Amniotic stem cell (primary cell): ENCODE measurements around the gene MRPS27.

Source experiments
- DNase-seq: peaks from one replicate; lab custom pipeline; 2025; lab: John Stamatoyannopoulos, UW

The MRPS27 gene

DNA sequence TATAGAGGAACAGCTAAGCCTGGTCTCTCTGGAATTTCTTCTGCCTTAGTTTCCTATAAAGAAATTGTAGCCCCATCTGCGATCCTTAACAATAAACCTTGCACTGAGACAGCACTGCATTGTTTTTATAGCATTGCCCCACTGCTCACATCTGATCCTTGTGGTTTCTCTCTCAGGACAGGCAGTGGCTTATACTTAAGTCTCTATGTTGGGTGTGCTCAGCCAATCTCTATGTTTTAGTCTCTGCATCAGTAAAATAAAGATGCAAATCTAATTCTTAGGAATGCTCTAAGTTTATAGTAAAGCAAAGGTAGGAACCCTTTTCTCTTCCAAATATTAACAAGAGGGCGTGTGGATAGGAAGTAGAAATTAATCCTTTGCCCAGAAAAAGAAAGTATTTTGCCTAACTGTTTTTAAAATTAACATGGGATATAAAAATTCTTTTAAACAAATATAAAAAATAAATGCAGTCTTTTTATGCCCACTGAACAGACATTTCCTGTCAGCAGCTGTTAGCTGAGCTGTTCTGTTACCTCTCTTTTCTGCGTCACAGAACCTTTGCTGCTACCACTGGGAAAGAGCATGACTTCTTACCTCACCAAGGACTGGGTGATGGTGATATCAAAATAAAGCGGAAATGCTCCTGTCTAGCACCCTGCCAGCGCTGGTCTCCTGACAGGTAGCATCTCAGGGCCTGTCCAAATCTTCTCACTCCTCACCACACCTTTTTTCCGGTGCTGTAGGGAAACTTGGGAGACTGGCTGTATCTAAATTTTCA is 29.5 kb downstream of the MRPS27 start:
- no peak for DNase-seq

GRCh38 chr5:72288924-72289323 is 31.1 kb downstream of the MRPS27 start:
- DNase-seq, result no peak

GRCh38 chr5:72286798-72287197 is 33.2 kb downstream of the MRPS27 start:
- no peak for DNase-seq

GRCh38 chr5:72285424-72285821 is 34.6 kb downstream of the MRPS27 start:
- DNase-seq, result no peak

- no peak for DNase-seq
Measured at GRCh38 chr5:72284559-72285423, 35.2 kb downstream of the MRPS27 start.

DNA sequence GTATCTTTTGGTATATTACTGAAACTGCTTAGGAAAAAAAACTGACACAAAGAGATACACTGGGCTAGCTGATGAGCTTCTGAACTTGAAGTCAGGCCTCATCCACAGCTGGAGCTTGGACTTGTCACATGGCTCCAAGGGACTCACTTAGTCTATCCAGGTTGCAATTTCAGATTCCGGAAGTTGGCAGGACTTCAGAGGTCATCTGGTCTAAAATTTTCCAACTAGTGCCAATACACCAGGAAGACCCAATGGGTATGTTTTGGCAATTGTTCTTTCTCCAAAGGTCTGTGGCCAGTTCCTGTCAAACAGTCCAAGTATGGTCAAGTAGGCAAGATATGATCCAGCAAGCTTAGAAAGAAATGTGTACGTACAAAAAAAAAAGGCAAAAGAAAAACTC is 36.7 kb downstream of the MRPS27 start:
- no peak for DNase-seq

GRCh38 chr5:72282878-72283277 is 37.2 kb downstream of the MRPS27 start:
- DNase-seq, result no peak

DNA sequence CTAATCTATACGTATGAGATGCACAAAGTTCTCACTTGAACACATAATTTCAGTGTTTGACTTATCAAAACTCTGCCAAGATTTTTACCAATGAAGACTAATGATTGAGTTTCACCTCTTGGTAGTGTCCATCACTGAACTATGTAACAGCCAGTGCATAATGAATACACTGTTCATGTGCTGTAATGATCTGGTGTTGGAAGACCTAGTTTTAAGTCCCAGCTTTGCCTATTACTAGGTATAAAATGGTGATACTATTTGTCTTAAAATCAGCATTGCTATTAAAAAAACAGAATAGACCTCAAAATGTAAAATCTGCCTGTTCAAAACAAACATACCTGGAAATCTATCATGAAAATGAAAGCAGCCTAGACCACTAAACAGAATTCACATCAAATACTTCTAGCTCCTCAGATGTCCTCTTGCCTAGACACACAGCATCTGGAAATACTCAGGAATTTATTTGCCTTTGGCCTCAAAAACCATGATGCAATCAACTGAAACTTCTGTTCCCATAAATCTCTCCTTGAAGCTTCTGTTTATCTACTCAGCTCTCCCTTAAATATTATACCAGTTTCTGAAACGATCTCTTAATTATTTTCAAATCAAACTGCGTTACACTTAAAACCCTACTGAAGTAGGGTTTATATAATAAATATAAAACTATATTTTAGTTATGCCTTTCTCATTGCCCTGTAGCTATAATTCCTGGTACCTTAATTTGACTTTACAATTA is 38.1 kb downstream of the MRPS27 start:
- peak; percentile 75 for DNase-seq

- DNase-seq, result no peak
Measured at GRCh38 chr5:72281430-72281763, 38.6 kb downstream of the MRPS27 start.

GRCh38 chr5:72280581-72281069 is 39.4 kb downstream of the MRPS27 start:
- DNase-seq, result no peak

- DNase-seq, result no peak
Measured at GRCh38 chr5:72276219-72276752, 43.8 kb downstream of the MRPS27 start.

GRCh38 chr5:72273547-72273946 is 46.5 kb downstream of the MRPS27 start:
- DNase-seq, result no peak

DNA sequence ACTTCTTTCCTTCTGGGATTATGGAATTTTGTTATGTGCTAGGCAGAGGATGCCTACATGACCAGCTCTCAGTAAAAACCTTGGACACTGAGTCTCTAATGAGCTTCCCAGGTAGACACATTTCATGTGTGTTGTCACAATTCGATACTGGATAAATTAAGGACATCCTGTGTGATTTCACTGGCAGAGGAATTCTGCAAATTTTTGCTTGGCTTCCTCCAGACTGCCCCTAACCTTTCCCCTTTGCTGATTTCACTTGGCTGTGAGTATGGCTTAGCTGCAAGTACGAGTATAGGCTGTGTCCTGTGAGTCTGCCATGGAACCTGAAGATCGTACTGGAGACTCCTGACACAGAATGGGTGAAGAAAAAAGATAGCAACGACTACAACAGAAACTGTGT is 47.6 kb downstream of the MRPS27 start:
- DNase-seq, result no peak

GRCh38 chr5:72271702-72272101 is 48.3 kb downstream of the MRPS27 start:
- no peak for DNase-seq

DNA sequence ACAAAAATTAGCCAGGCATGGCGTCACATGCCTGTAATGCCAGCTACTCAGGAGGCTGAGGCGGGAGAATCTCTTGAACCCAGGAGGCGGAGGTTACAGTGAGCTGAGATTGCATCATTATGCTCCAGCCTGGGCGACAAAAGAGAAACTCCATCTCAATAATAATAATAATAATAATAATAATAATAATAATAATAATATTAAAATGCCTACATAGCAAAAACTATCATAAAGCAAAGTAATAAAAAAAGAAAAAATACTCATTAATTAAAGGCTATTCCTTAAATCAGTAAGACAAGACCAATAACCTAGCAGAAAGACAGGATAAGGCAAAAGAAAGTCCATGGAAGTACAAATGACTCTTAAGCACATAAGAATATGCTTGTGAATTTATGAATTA is 50.0 kb downstream of the MRPS27 start:
- DNase-seq, result no peak

- no peak for DNase-seq
Measured at GRCh38 chr5:72269411-72269780, 50.6 kb downstream of the MRPS27 start.

GRCh38 chr5:72268753-72269410 is 51.2 kb downstream of the MRPS27 start:
- DNase-seq, result peak; percentile 35

GRCh38 chr5:72268260-72268659 is 51.8 kb downstream of the MRPS27 start:
- no peak for DNase-seq

DNA sequence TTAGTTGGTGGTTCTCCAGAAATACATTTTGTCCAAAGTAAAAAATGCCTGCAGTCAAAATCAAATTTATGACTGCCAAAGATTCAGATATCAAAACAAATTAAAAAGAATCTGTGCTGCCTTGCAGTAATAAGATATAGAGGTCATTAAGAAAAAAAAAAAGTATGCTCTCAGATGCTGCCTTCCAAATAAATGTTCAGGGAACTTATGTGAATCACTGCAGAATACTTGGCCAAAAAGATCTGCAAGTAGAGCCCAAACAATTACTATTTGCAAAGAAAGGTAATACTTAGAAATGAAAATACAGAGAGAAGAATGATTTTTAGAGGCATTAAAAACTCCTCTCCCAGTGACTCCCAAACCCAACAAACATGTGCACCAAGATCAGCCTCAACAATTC is 52.4 kb downstream of the MRPS27 start:
- no peak for DNase-seq

DNA sequence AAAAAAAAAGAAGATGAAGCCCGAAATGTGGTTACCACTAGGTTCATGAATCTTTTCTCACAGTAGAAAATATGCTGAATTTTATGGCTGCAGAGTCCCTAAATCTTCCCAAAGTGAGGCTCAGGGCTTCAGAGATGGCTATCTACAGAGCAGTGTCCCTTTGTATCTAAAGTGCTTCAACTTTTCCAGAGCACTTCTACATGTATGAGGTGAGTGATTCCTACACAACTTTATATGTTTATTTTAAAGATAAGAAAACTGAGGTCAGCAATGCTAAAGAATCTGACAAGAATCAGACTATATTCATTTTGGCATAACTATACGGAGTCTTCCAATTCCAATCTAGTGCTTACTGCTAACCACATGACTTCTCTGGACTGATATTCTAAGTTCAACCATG is 53.2 kb downstream of the MRPS27 start:
- no peak for DNase-seq

- DNase-seq, result no peak
Measured at GRCh38 chr5:72265032-72265877, 54.8 kb downstream of the MRPS27 start.
